Ascending aorta (tissue), 2 donors: ENCODE data around the gene RAX2. TPM values are rescaled to one million over a fixed set of nuclear protein-coding genes. Genes with fewer than 3 reads are reported as not detected.

ENCODE experiments used
- DNase-seq, 2 donors: peaks; one replicate each; pipeline ENCODE4 v3.0.0-alpha.2; 2019; ENCODE audit warnings: low spot score in 2 of 2
- H3K27ac ChIP-seq, 2 donors: fragments of 200-600 bp; sonication (generic); one replicate each; pipeline ENCODE4 v1.5.1; 2016 to 2017; ENCODE audit warnings: mild to moderate bottlenecking in 1 of 2
- H3K27me3 ChIP-seq: fragments of 200-600 bp; sonication (generic); one replicate; pipeline ENCODE4 v1.5.1; 2017
- H3K36me3 ChIP-seq, 2 donors: fragments of 200-600 bp; sonication (generic); one replicate each; pipeline ENCODE4 v1.5.1; 2016
- H3K4me1 ChIP-seq, 2 donors: fragments of 200-600 bp; sonication (generic); one replicate each; pipeline ENCODE4 v1.5.1; 2016 to 2017; ENCODE audit warnings: mild to moderate bottlenecking in 1 of 2
- H3K4me3 ChIP-seq, 2 donors: fragments of 200-600 bp; sonication (generic); one replicate each; pipeline ENCODE4 v1.5.1; 2016 to 2017; ENCODE audit warnings: mild to moderate bottlenecking in 1 of 2
- H3K9me3 ChIP-seq, 2 donors: fragments of 200-600 bp; sonication (generic); one replicate each; pipeline ENCODE4 v1.5.1; 2016
- intact Hi-C: fragments of 100-400 bp; cut with DNase I; formaldehyde crosslinking; loops from one replicate; pipeline ENCODE4 v1.15.1; 2023
- total RNA-seq: library from RNA; depleted of rRNA; stranded (reverse); fragments of >200 nt; gene quantifications from one replicate; pipeline ENCODE4 v1.1.0, GENCODE V29; 2016
- TF ChIP-seq, protein P1 (sequence below), 3 experiments: fragments of 200-600 bp in 2 of 3; fragments of 450-650 bp in 1 of 3; sonication (generic) in 2 of 3; IDR thresholded peaks; one replicate each; pipeline ENCODE4 v1.5.1; 2016 to 2019; ENCODE audit warnings: antibody characterized with exemption in 3 of 3, mild to moderate bottlenecking in 1 of 3, moderate library complexity in 1 of 3

RAX2 gene
- total RNA-seq, 1 donor from 2014 or later, result not detected

DNA sequence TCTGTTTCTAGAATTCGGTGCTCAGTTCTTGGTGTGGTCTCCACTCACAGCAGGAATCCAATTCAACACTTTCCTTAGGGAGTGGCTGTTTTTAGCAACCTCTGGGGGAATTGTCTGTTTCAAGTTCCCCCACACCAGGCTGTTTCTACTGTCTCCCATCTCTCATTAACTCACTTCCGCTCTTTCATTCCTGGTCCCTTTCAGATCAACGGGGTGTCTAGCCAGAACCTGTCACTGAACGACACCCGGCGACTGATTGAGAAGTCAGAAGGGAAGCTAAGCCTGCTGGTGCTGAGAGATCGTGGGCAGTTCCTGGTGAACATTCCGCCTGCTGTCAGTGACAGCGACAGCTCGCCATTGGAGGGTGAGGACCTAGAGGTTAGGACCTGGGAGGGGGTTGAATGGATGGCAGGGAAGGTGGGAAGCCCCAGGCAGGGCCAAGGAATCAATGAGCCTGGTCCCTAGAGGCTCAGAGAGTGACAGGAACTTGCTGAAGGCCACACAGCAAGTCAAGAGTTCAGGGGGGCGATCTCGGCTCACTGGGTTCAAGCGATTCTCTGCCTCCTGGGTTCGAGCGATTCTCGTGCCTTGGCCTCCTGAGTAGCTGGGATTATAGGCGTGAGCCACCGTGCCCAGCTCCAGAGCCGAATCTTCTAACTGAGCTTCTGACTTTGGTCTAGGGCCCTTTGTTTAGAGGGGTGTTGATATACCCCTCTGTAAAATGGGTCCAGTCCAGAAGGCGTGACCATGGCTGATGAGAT, 38.3 kb downstream of the RAX2 start:
- intact Hi-C loops, result no loop called here
- TF ChIP-seq, protein P1, sequence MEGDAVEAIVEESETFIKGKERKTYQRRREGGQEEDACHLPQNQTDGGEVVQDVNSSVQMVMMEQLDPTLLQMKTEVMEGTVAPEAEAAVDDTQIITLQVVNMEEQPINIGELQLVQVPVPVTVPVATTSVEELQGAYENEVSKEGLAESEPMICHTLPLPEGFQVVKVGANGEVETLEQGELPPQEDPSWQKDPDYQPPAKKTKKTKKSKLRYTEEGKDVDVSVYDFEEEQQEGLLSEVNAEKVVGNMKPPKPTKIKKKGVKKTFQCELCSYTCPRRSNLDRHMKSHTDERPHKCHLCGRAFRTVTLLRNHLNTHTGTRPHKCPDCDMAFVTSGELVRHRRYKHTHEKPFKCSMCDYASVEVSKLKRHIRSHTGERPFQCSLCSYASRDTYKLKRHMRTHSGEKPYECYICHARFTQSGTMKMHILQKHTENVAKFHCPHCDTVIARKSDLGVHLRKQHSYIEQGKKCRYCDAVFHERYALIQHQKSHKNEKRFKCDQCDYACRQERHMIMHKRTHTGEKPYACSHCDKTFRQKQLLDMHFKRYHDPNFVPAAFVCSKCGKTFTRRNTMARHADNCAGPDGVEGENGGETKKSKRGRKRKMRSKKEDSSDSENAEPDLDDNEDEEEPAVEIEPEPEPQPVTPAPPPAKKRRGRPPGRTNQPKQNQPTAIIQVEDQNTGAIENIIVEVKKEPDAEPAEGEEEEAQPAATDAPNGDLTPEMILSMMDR (IDR thresholded peaks at IDR 0.05), result no peak
- Histone ChIP-seq H3K27me3 (no peaks in the 10 kb centered on the region), H3K36me3 (no peaks in the 10 kb centered on the region), H3K4me3 (no peak overlapping the region), H3K27ac (no peak overlapping the region), H3K4me1 (no peaks in the 10 kb centered on the region), H3K9me3 (no peaks in the 10 kb centered on the region)
- DNase-seq, result no peak

DNA sequence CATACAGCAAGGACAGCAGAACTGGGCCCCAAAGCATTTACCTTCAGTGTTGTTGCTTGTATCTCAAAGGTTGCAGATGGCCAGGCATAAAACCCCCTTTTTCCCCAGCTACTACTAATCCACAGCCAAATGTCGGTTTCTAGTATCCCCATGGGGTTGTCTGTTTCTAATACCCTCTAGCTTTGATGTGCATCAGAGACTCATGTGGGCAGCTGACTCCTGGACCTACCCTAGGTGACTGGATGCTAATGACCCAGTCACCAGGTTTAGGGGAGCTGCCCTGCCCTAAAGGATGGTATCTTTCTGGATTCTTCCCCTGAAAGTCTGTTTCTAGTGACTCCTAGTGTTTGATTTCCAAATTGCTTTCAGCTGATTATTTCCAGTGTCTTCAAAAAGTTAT, 39.9 kb downstream of the RAX2 start:
- intact Hi-C loops, result no loop called here
- Histone ChIP-seq H3K36me3 (no peaks in the 10 kb centered on the region), H3K9me3 (no peaks in the 10 kb centered on the region), H3K27ac (no peak overlapping the region), H3K4me1 (no peaks in the 10 kb centered on the region), H3K27me3 (no peaks in the 10 kb centered on the region), H3K4me3 (no peak overlapping the region)
- no peak for DNase-seq
- TF ChIP-seq, protein P1 (IDR thresholded peaks at IDR 0.05), result no peak

DNA sequence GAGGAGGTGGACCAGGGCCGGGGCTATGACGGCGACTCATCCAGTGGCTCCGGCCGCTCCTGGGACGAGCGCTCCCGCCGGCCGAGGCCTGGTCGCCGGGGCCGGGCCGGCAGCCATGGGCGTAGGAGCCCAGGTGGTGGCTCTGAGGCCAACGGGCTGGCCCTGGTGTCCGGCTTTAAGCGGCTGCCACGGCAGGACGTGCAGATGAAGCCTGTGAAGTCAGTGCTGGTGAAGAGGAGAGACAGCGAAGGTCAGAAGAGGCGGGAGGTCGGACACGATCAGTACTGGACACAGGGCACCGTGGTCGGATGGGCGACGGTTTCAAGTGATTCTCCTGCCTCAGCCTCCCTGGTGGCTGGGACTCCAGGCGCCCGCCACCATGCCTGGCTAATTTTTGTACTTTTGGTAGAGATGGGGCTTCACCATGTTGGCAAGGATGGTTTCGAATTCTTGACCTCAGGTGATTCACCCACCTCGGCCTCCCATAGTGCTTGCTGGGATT, 41.5 kb downstream of the RAX2 start:
- intact Hi-C loops, result no loop called here
- Histone ChIP-seq H3K27ac (no peak overlapping the region), H3K9me3 (no peaks in the 10 kb centered on the region), H3K36me3 (no peaks in the 10 kb centered on the region), H3K27me3 (no peaks in the 10 kb centered on the region), H3K4me1 (no peaks in the 10 kb centered on the region), H3K4me3 (no peak overlapping the region)
- DNase-seq, result no peak
- TF ChIP-seq, protein P1 (IDR thresholded peaks at IDR 0.05), result no peak

DNA sequence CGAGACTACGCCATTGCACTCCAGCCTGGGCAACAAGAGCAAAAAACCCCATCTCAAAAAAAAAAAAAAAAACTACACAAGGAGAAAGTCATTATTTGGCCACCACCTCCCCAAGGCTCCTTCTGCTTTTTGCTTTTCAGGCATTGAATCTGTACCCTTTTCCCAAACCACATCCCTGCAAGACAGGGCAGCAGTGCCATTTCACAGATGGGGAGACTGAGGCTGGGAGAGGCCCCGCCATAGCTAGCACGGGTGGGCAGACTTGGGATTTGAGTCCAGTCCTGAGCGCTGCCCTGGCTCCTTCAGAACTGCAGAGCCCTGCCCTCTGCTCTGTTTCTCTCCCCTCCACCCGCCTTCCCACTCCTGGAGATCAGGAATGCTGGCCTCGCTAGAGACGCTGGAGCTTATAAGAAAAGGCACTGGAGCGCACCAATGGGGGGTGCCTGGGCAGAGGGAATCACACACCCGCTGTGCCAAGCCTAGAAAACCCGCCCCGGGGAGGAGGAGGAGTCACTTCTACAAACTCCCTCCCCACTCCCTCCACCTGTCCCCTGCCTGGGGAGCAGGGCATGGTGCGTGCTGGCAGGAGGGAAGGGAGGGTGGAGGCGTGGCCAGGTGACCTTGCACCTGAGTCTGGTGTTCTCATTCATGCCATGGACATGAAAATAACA, 46.3 kb downstream of the RAX2 start:
- Histone ChIP-seq H3K4me1 (no peaks in the 10 kb centered on the region), H3K36me3 (no peaks in the 10 kb centered on the region), H3K4me3 (no peak overlapping the region), H3K27ac (no peak overlapping the region), H3K27me3 (peaks cover 22% of the 10 kb centered on the region), H3K9me3 (no peaks in the 10 kb centered on the region)
- intact Hi-C loops, result no loop called here
- TF ChIP-seq, protein P1 (IDR thresholded peaks at IDR 0.05), result no peak
- DNase-seq, result no peak

DNA sequence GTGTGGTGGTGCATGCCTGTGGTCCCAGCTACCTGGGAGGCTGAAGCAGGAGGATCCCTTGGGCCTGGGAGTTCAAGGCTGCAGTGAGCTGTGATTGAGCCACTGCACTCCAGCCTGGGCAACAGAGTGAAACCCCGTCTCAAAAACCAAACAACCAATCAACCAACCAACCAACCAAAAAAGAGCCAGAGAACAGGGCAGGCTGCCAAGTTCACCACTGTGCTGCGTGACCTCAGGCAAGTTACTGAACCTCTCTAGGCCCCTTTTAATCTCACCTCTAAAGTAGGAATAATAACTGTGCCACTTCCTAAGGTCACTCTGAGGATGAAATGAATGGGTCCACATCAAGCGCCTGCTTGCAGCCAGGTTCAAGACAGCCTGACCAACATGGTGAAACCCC, 46.9 kb downstream of the RAX2 start:
- no peaks in the 10 kb centered on the region for H3K36me3 ChIP-seq
- peaks cover 25% of the 10 kb centered on the region for H3K27me3 ChIP-seq
- intact Hi-C loops, result no loop called here
- no peaks in the 10 kb centered on the region for H3K4me1 ChIP-seq
- DNase-seq, result no peak
- TF ChIP-seq, protein P1 (IDR thresholded peaks at IDR 0.05), result no peak
- H3K9me3 ChIP-seq, result no peaks in the 10 kb centered on the region
- no peak overlapping the region for H3K27ac ChIP-seq
- H3K4me3 ChIP-seq, result no peak overlapping the region
